Gastrocnemius medialis (tissue), 4 donors: ENCODE results near the gene ERICH3. TPM values are rescaled to one million over a fixed set of nuclear protein-coding genes. Genes with fewer than 3 reads are reported as not detected.

ENCODE experiments used
- ATAC-seq, 2 donors: fragments of 150-250 bp; one replicate each; pipeline ENCODE4 v1.9.1; 2016
- DNase-seq, 2 donors: peaks; one replicate each; pipeline ENCODE4 v3.0.0-alpha.2; 2019
- H3K27ac ChIP-seq, 4 donors: fragments of 200-600 bp; sonication (generic); 1 replicate in 1 of 4; 2 replicates in 3 of 4; pipeline ENCODE4 v1.5.1; 2016 to 2018; ENCODE audit warnings: mild to moderate bottlenecking in 2 of 4, moderate library complexity in 1 of 4
- H3K27me3 ChIP-seq, 3 donors: fragments of 200-600 bp; sonication (generic) in 2 of 3; 1 replicate in 1 of 3; 2 replicates in 2 of 3; pipeline versions ENCODE4 v1.5.1 to v1.6.0; 2016 to 2019; ENCODE audit warnings: mild to moderate bottlenecking in 1 of 3, moderate library complexity in 1 of 3
- H3K36me3 ChIP-seq, 2 donors: fragments of 200-600 bp; sonication (generic) in 1 of 2; one replicate each; pipeline ENCODE4 v1.5.1; 2017 to 2018
- H3K4me1 ChIP-seq, 2 donors: fragments of 200-600 bp; sonication (generic) in 1 of 2; one replicate each; pipeline ENCODE4 v1.5.1; 2016 to 2017; ENCODE audit warnings: mild to moderate bottlenecking in 2 of 2
- H3K4me3 ChIP-seq, 4 donors: fragments of 200-600 bp; sonication (generic) in 3 of 4; 1 replicate in 1 of 4; 2 replicates in 3 of 4; pipeline ENCODE4 v1.5.1; 2016 to 2019; ENCODE audit warnings: mild to moderate bottlenecking in 2 of 4
- H3K9me3 ChIP-seq, 3 donors: fragments of 200-600 bp; sonication (generic) in 2 of 3; 1 replicate in 1 of 3; 2 replicates in 2 of 3; pipeline ENCODE4 v1.5.1; 2016 to 2019
- POLR2A ChIP-seq, 2 donors: fragments of 450-650 bp; IDR thresholded peaks; one replicate each; pipeline ENCODE4 v1.6.1; 2017; ENCODE audit warnings: antibody characterized with exemption in 2 of 2, mild to moderate bottlenecking in 2 of 2, moderate library complexity in 2 of 2
- in situ Hi-C, 4 donors: fragments of 200-750 bp; cut with MboI; loops; one replicate each; pipeline versions ENCODE4 v1.15.0 to v1.8.0; 2017; ENCODE audit warnings: low sequenced_read_pairs in 4 of 4
- intact Hi-C: fragments of 100-400 bp; cut with DNase I; formaldehyde crosslinking; loops from one replicate; pipeline ENCODE4 v1.15.1; 2023; ENCODE audit warnings: low total_unique reads
- total RNA-seq, 4 donors: library from RNA; depleted of rRNA; stranded (reverse); fragments of >200 nt; gene quantifications; one replicate each; pipeline versions ENCODE4 v1.1.0 to v1.2.3, GENCODE V29; 2016
- TF ChIP-seq, protein P1 (sequence below), 5 experiments: fragments of 450-650 bp in 3 of 5; fragments of 200-600 bp in 2 of 5; sonication (generic) in 2 of 5; IDR thresholded peaks in 4 of 5; conservative IDR thresholded peaks in 1 of 5; 1 replicate in 4 of 5; 2 replicates in 1 of 5; pipeline ENCODE4 v1.5.1; 2016 to 2019; ENCODE audit warnings: antibody characterized with exemption in 5 of 5, mild to moderate bottlenecking in 3 of 5, moderate library complexity in 3 of 5

ERICH3 gene, protein sequence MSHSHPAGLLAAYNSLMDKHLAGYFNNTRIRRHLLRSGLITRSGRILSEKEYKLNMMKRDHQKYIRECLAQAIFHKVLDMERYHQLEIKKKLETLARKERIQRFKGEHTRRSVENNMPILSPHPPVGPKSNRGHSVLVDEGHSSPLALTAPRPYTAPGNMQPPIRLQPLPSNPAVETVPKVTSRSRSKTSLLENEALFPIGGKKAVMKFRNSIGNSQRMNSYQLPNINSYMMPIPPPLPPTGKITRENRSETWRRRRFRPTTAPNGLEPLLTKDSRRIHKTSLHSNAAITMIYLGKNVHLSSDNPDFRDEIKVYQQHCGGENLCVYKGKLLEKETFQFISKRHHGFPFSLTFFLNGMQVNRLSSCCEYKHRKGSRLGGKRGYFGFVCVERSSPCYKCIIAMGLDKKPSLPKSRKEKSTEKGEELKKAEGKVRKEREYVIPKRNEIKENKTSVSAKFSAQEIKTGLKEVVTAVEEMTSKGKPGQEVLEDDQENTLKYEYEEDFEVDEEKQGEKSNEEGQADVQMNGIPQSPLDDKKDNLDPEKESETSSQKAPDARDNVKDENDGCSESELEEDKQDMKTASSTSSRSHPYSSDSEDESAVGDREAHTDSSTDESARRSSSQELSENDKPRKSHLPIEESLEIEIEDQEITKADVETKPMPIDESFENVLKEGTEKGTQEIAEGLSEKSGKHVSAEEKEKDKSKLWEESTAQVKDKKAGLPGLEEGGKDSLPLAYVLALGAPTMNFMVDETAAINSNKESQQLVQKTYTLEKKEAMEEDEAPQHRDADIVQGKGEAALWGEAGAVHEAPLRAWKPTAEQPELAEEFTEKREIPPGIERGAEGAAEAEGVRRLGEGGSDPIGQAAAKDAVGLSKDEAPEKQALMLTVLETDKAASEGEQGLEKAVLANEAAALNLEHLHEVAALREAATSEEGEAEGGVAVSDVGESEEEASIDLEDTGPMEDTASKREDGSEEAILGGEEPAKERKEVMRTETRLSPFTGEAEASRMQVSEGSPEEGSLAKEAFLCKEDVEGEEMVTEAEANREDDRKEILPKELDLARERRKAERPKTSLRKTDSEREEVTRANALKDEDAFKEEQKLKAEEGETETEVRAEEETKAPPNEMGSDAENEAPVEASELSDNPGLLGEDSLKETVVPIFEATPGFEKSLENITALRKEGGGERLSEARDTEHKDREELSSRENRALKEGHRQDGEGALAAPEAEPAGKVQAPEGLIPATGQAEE (N-terminal part only)
- not detected for total RNA-seq

DNA sequence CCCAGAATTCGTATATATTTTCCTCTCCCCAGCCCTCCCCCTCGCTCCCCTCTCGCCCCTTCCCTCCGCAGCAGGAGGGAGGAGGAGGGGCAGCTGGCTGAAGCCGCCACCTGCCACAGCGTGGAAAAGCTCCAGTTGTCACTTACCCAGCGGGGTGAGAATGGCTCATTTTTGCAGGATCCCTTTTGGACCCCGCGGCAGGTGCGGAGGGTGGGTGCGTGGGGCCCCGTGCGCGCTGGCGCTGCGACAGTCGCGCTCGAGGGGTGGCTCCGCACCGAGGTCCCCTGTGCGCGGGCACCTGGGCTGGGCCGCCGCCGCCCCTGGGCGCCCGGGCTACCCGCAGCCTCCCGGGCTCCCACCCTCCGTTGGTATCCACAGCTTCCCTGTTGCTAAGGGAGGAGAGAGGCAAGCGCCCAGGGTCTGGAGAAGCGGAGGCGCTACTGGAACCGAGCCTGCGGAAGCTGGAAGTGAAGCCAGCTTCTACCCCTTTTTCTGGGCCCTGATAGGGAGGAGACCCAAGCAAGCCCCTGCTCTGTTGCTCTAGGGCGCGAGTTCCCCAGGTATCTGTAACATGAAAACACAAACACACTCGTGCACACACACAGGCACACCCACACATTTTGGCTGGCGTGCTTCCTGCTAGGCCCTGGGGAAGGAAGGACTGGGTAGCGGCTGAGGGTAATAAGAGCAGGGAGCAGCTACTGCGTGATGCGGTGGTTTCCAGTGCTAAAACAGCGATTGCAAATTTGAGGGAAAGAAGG, at the start of gene ERICH3:
Gene ERICH3, minus strand, starts transcription at position 442 of the 761 bp plus-strand sequence. Its CDS starts 273 bp downstream, at position 169.
- in situ Hi-C loops (no loop called here), intact Hi-C loops (no loop called here)
- Histone ChIP-seq H3K4me3 (peak within 1 kb of the TSS; percentile 10 to 47 (median 28)), H3K27me3 (peaks cover 4 to 8% (median 4%) of the 10 kb centered on the region in 3 donors), H3K36me3 (no peaks in the 10 kb centered on the region), H3K27ac (no peak within 1 kb of the TSS), H3K4me1 (no peaks in the 10 kb centered on the region), H3K9me3 (no peaks in the 10 kb centered on the region)
- TF ChIP-seq, protein P1, sequence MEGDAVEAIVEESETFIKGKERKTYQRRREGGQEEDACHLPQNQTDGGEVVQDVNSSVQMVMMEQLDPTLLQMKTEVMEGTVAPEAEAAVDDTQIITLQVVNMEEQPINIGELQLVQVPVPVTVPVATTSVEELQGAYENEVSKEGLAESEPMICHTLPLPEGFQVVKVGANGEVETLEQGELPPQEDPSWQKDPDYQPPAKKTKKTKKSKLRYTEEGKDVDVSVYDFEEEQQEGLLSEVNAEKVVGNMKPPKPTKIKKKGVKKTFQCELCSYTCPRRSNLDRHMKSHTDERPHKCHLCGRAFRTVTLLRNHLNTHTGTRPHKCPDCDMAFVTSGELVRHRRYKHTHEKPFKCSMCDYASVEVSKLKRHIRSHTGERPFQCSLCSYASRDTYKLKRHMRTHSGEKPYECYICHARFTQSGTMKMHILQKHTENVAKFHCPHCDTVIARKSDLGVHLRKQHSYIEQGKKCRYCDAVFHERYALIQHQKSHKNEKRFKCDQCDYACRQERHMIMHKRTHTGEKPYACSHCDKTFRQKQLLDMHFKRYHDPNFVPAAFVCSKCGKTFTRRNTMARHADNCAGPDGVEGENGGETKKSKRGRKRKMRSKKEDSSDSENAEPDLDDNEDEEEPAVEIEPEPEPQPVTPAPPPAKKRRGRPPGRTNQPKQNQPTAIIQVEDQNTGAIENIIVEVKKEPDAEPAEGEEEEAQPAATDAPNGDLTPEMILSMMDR (IDR thresholded peaks at IDR 0.05 in 4 of 5, conservative IDR thresholded peaks at IDR 0.05 in 1 of 5): no peak
- no peak for TF ChIP-seq POLR2A (IDR thresholded peaks at IDR 0.05)
- ATAC-seq (no peak), DNase-seq (no peak)

DNA sequence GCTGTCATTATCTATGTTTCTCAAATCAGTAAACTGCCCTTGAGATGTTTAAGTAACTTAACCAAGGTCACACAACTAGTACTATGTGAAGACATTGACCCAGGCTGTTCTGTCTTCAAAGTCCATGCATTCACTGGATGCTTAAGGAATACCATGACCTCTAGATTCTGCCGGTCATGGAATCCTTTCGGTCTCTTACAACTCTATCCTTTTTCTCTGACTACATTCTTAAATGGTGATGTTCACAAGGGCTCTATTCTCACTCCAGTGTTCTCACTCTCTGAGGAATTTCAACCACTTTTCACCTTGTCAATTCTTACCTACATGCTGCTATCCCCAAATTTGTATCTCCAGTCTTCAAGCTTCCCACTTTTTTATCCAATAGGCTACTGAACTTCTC, 44.0 kb upstream of the ERICH3 start:
- ATAC-seq (no peak), DNase-seq (no peak)
- Histone ChIP-seq H3K4me1 (no peaks in the 10 kb centered on the region), H3K9me3 (no peaks in the 10 kb centered on the region), H3K27me3 (no peaks in the 10 kb centered on the region), H3K36me3 (peaks cover 0 to 95% of the 10 kb centered on the region in 2 donors), H3K4me3 (no peak overlapping the region), H3K27ac (no peak overlapping the region)
- TF ChIP-seq, protein P1 (IDR thresholded peaks at IDR 0.05 in 4 of 5, conservative IDR thresholded peaks at IDR 0.05 in 1 of 5): no peak
- TF ChIP-seq POLR2A (IDR thresholded peaks at IDR 0.05): no peak
- in situ Hi-C loops: no loop called here
- intact Hi-C loops: no loop called here

DNA sequence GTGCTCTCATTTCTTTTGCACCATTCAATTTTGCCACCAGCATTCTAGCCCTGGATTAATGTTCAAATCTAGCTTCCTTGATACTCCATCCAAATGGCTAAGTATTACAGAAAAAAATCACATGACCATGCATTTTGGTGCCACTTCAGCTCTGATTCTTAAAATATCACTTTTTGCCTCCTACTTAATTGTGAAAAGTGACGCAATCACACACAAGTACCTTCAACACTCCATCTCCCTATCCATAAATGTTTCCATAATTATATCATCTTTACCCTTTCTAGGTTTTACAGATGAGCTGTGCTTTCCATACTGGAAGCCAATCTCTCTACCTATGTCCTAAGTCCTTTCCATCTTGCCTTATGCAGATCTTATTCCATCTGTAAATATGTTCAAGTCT, 43.2 kb upstream of the ERICH3 start:
- no peak overlapping the region for H3K27ac ChIP-seq

More for the DNA sequence above, 43.2 kb upstream of the ERICH3 start:
- TF ChIP-seq, protein P1 (IDR thresholded peaks at IDR 0.05 in 4 of 5, conservative IDR thresholded peaks at IDR 0.05 in 1 of 5): no peak
- no peak for TF ChIP-seq POLR2A (IDR thresholded peaks at IDR 0.05)
- DNase-seq: no peak
- Histone ChIP-seq H3K27me3 (no peaks in the 10 kb centered on the region), H3K9me3 (no peaks in the 10 kb centered on the region), H3K4me1 (no peaks in the 10 kb centered on the region), H3K36me3 (peaks cover 0 to 88% of the 10 kb centered on the region in 2 donors), H3K4me3 (no peak overlapping the region)
- no peak for ATAC-seq
- in situ Hi-C loops (no loop called here), intact Hi-C loops (no loop called here)
